Femur (tissue), 1 donor: ENCODE measurements around the gene PRRX1.

ENCODE experiments used
- DNase-seq: peaks from one replicate; pipeline ENCODE4 v3.0.0-alpha.2; 2017

The PRRX1 gene

GRCh38 chr1:170664093-170664827, at the start of gene PRRX1:
Gene PRRX1, plus strand, starts transcription at chr1:170664131. Its CDS starts 88 bp downstream, at chr1:170664219.
- DNase-seq: peak; percentile 62

GRCh38 chr1:170617591-170618330, 46.2 kb upstream of the PRRX1 start:
- DNase-seq: no peak

- no peak for DNase-seq
Observed at GRCh38 chr1:170618421-170618820, 45.5 kb upstream of the PRRX1 start.

GRCh38 chr1:170619241-170620028, 44.5 kb upstream of the PRRX1 start:
- peak; percentile 49 for DNase-seq

- no peak for DNase-seq
Observed at GRCh38 chr1:170620164-170620563, 43.8 kb upstream of the PRRX1 start.

- DNase-seq: no peak
Observed at GRCh38 chr1:170623171-170623570, 40.8 kb upstream of the PRRX1 start.

GRCh38 chr1:170624146-170624545, 39.8 kb upstream of the PRRX1 start:
- no peak for DNase-seq

GRCh38 chr1:170630977-170631376, 33.0 kb upstream of the PRRX1 start:
- no peak for DNase-seq

GRCh38 chr1:170634293-170634692, 29.6 kb upstream of the PRRX1 start:
- DNase-seq: no peak

- no peak for DNase-seq
Observed at GRCh38 chr1:170634824-170635410, 29.0 kb upstream of the PRRX1 start.

GRCh38 chr1:170640581-170640980, 23.4 kb upstream of the PRRX1 start:
- DNase-seq: no peak

GRCh38 chr1:170657275-170657853, 6.6 kb upstream of the PRRX1 start:
- DNase-seq: no peak

- DNase-seq: peak; percentile 25
Observed at GRCh38 chr1:170659399-170660035, 4.4 kb upstream of the PRRX1 start.

GRCh38 chr1:170660281-170660713, 3.6 kb upstream of the PRRX1 start:
- peak; percentile 17 for DNase-seq

- peak; percentile 69 for DNase-seq
Observed at GRCh38 chr1:170660871-170661645, 2.9 kb upstream of the PRRX1 start.

GRCh38 chr1:170661646-170662411, 2.1 kb upstream of the PRRX1 start:
- peak; percentile 76 for DNase-seq

- DNase-seq: peak; percentile 55
Observed at GRCh38 chr1:170662561-170663403, 1.1 kb upstream of the PRRX1 start.

GRCh38 chr1:170663404-170664092, 383 bp upstream of the PRRX1 start:
- DNase-seq: peak; percentile 69
